GM19395 (cell line): ENCODE measurements around the gene TTBK2.

Experiments
- ATAC-seq: cut with Tn5 transposase; IDR thresholded peaks from one replicate; pipeline ENCODE4 v1.9.1; 2021; ENCODE audit warnings: mild to moderate bottlenecking, moderate library complexity; ENCODE audit not compliant: unreplicated experiment

TTBK2 gene

GRCh38 chr15:42696626-42697025 lies 224.0 kb downstream of the TTBK2 start:
- no peak for ATAC-seq

GRCh38 chr15:42695527-42696071 lies 225.0 kb downstream of the TTBK2 start:
- ATAC-seq: no peak

GRCh38 chr15:42694398-42694797 lies 226.2 kb downstream of the TTBK2 start:
- no peak for ATAC-seq

- no peak for ATAC-seq
Observed at GRCh38 chr15:42693942-42694341, 226.6 kb downstream of the TTBK2 start.

GRCh38 chr15:42693496-42693895 lies 227.1 kb downstream of the TTBK2 start:
- no peak for ATAC-seq

GRCh38 chr15:42692997-42693396 lies 227.6 kb downstream of the TTBK2 start:
- no peak for ATAC-seq

- no peak for ATAC-seq
Observed at GRCh38 chr15:42692536-42692935, 228.0 kb downstream of the TTBK2 start.

- ATAC-seq: no peak
Observed at GRCh38 chr15:42691770-42692169, 228.8 kb downstream of the TTBK2 start.

- no peak for ATAC-seq
Observed at GRCh38 chr15:42691308-42691707, 229.3 kb downstream of the TTBK2 start.
